Lower leg skin (tissue), 3 donors: ENCODE data around the gene PKP1.

ENCODE experiments used
- POLR2A ChIP-seq, 2 donors: fragments of 450-650 bp; IDR thresholded peaks; one replicate each; pipeline ENCODE4 v1.6.1; 2016 to 2017; ENCODE audit warnings: antibody characterized with exemption in 2 of 2, mild to moderate bottlenecking in 1 of 2, moderate library complexity in 1 of 2
- TF ChIP-seq, protein P1 (sequence below), 3 donors: fragments of 450-650 bp; IDR thresholded peaks; one replicate each; pipeline ENCODE4 v1.5.1; 2016; ENCODE audit warnings: antibody characterized with exemption in 3 of 3, mild to moderate bottlenecking in 3 of 3, moderate library complexity in 2 of 3

DNA sequence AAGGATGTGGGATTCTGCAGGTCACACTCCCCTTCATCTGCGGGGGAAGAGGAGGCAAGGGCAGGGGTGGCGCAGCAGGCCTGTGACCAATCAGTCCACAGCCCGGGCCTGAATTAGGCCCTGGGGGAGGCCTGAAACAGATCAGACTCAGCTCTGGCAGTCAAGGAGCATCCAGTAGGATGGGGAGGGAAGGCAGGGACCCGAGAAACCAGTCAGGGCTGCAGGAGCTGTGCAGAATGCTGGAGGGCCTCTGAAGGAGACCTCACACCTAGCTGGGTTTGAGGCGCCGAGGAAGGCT is 81.5 kb downstream of the PKP1 start:
- TF ChIP-seq, protein P1, sequence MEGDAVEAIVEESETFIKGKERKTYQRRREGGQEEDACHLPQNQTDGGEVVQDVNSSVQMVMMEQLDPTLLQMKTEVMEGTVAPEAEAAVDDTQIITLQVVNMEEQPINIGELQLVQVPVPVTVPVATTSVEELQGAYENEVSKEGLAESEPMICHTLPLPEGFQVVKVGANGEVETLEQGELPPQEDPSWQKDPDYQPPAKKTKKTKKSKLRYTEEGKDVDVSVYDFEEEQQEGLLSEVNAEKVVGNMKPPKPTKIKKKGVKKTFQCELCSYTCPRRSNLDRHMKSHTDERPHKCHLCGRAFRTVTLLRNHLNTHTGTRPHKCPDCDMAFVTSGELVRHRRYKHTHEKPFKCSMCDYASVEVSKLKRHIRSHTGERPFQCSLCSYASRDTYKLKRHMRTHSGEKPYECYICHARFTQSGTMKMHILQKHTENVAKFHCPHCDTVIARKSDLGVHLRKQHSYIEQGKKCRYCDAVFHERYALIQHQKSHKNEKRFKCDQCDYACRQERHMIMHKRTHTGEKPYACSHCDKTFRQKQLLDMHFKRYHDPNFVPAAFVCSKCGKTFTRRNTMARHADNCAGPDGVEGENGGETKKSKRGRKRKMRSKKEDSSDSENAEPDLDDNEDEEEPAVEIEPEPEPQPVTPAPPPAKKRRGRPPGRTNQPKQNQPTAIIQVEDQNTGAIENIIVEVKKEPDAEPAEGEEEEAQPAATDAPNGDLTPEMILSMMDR (IDR thresholded peaks at IDR 0.05): no peak
- TF ChIP-seq POLR2A (IDR thresholded peaks at IDR 0.05): no peak
